ENCODE data around the gene SMURF1.

DNA sequence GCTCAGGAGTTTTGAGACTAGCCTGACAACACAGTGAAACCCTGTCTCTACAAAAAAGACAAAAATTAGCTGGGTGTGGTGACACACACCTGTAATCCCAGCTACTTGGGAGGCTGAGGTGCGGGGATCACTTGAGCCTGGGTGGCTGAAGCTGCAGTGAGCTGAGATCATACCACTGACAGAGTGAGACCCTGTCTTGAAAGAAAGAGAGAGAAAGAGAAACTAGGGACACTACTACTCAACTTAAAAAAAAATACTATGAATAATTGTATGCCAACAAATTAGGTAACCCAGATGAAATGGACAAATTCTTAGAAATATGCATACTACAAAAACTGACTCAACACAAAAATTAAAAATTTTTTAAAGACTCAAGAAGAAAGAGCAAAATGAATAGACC is 28.5 kb downstream of the SMURF1 start:
- TF ChIP-seq POLR2A (IDR thresholded peaks at IDR 0.05): no peak
- TF ChIP-seq, protein P1, sequence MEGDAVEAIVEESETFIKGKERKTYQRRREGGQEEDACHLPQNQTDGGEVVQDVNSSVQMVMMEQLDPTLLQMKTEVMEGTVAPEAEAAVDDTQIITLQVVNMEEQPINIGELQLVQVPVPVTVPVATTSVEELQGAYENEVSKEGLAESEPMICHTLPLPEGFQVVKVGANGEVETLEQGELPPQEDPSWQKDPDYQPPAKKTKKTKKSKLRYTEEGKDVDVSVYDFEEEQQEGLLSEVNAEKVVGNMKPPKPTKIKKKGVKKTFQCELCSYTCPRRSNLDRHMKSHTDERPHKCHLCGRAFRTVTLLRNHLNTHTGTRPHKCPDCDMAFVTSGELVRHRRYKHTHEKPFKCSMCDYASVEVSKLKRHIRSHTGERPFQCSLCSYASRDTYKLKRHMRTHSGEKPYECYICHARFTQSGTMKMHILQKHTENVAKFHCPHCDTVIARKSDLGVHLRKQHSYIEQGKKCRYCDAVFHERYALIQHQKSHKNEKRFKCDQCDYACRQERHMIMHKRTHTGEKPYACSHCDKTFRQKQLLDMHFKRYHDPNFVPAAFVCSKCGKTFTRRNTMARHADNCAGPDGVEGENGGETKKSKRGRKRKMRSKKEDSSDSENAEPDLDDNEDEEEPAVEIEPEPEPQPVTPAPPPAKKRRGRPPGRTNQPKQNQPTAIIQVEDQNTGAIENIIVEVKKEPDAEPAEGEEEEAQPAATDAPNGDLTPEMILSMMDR (IDR thresholded peaks at IDR 0.05): no peak

Data from body of pancreas (tissue), 4 donors.